Activated naive CD8-positive, alpha-beta T cell treated with anti-CD3 and anti-CD28 coated beads, Interleukin-2, amount 50 U/mL, for 24 hours (primary cell): ENCODE data around the gene SMPD4.
"Not testable (repeated sequence)": the region's sequence is repeated elsewhere in the genome, so short reads cannot be mapped to it uniquely, and the experiment has no call there.

Experiments
- ATAC-seq: fragments of 150-1000 bp; cut with Tn5 transposase; one replicate; pipeline ENCODE4 v1.10.0; 2021
- DNase-seq: peaks from one replicate; pipeline ENCODE4 v3.0.0; 2021
- H3K27ac Mint-ChIP-seq: one replicate; pipeline ENCODE4 v1.8.0; 2021; ENCODE audit warnings: mild to moderate bottlenecking, mixed read lengths
- H3K27me3 Mint-ChIP-seq: one replicate; pipeline ENCODE4 v1.8.0; 2021; ENCODE audit warnings: mixed read lengths
- H3K36me3 Mint-ChIP-seq: one replicate; pipeline ENCODE4 v1.8.0; 2021; ENCODE audit warnings: low read depth, mixed read lengths
- H3K4me1 Mint-ChIP-seq: one replicate; pipeline ENCODE4 v1.8.0; 2021; ENCODE audit warnings: mixed read lengths
- H3K4me3 Mint-ChIP-seq: one replicate; pipeline ENCODE4 v1.8.0; 2021; ENCODE audit warnings: mild to moderate bottlenecking, moderate library complexity, mixed read lengths
- H3K9me3 Mint-ChIP-seq: one replicate; pipeline ENCODE4 v1.8.0; 2021; ENCODE audit warnings: mixed read lengths

Gene SMPD4

GRCh38 chr2:130142396-130143265 is 38.8 kb downstream of the SMPD4 start:
- H3K27ac Mint-ChIP-seq, DNase-seq, H3K27me3 Mint-ChIP-seq, H3K4me1 Mint-ChIP-seq, ATAC-seq, H3K9me3 Mint-ChIP-seq, H3K36me3 Mint-ChIP-seq: not testable (repeated sequence)
- peak overlapping the region; percentile 62 for H3K4me3 Mint-ChIP-seq

GRCh38 chr2:130141645-130142370 is 39.6 kb downstream of the SMPD4 start:
- H3K27me3 Mint-ChIP-seq, DNase-seq, H3K9me3 Mint-ChIP-seq, H3K36me3 Mint-ChIP-seq, ATAC-seq, H3K27ac Mint-ChIP-seq, H3K4me1 Mint-ChIP-seq, H3K4me3 Mint-ChIP-seq: not testable (repeated sequence)

GRCh38 chr2:130141002-130141401 is 40.4 kb downstream of the SMPD4 start:
- H3K27ac Mint-ChIP-seq, H3K27me3 Mint-ChIP-seq, H3K4me3 Mint-ChIP-seq, H3K4me1 Mint-ChIP-seq, H3K36me3 Mint-ChIP-seq, ATAC-seq, DNase-seq, H3K9me3 Mint-ChIP-seq: not testable (repeated sequence)

GRCh38 chr2:130140516-130140915 is 40.9 kb downstream of the SMPD4 start:
- H3K4me3 Mint-ChIP-seq, H3K9me3 Mint-ChIP-seq, H3K36me3 Mint-ChIP-seq, H3K27ac Mint-ChIP-seq, ATAC-seq, DNase-seq, H3K4me1 Mint-ChIP-seq, H3K27me3 Mint-ChIP-seq: not testable (repeated sequence)

GRCh38 chr2:130139331-130140280 is 41.8 kb downstream of the SMPD4 start:
- H3K4me1 Mint-ChIP-seq, H3K27ac Mint-ChIP-seq, H3K27me3 Mint-ChIP-seq, DNase-seq, H3K36me3 Mint-ChIP-seq, ATAC-seq, H3K4me3 Mint-ChIP-seq, H3K9me3 Mint-ChIP-seq: not testable (repeated sequence)

- not testable (repeated sequence) for H3K4me1 Mint-ChIP-seq, H3K36me3 Mint-ChIP-seq, DNase-seq, H3K4me3 Mint-ChIP-seq, ATAC-seq, H3K9me3 Mint-ChIP-seq, H3K27ac Mint-ChIP-seq, H3K27me3 Mint-ChIP-seq
Observed at GRCh38 chr2:130138841-130139251, 42.6 kb downstream of the SMPD4 start.

- not testable (repeated sequence) for H3K36me3 Mint-ChIP-seq, H3K27me3 Mint-ChIP-seq, H3K9me3 Mint-ChIP-seq, H3K4me1 Mint-ChIP-seq, ATAC-seq, H3K4me3 Mint-ChIP-seq, H3K27ac Mint-ChIP-seq, DNase-seq
Observed at GRCh38 chr2:130138326-130138725, 43.1 kb downstream of the SMPD4 start.

- H3K27me3 Mint-ChIP-seq, ATAC-seq, H3K4me1 Mint-ChIP-seq, DNase-seq, H3K36me3 Mint-ChIP-seq, H3K4me3 Mint-ChIP-seq, H3K9me3 Mint-ChIP-seq, H3K27ac Mint-ChIP-seq: not testable (repeated sequence)
Observed at GRCh38 chr2:130137118-130137517, 44.3 kb downstream of the SMPD4 start.

- ATAC-seq, H3K27me3 Mint-ChIP-seq, H3K4me3 Mint-ChIP-seq, H3K4me1 Mint-ChIP-seq, H3K27ac Mint-ChIP-seq, H3K36me3 Mint-ChIP-seq, H3K9me3 Mint-ChIP-seq, DNase-seq: not testable (repeated sequence)
Observed at GRCh38 chr2:130136546-130136945, 44.9 kb downstream of the SMPD4 start.

- Mint-ChIP-seq H3K27me3 (no peaks in the 10 kb centered on the region), H3K4me1 (no peaks in the 10 kb centered on the region), H3K27ac (no peak overlapping the region), H3K4me3 (no peak overlapping the region), H3K36me3 (no peaks in the 10 kb centered on the region), H3K9me3 (no peaks in the 10 kb centered on the region)
- ATAC-seq (peak; percentile 20), DNase-seq (no peak)
Observed at GRCh38 chr2:130135692-130136541, 45.5 kb downstream of the SMPD4 start.

- not testable (repeated sequence) for H3K4me1 Mint-ChIP-seq, H3K9me3 Mint-ChIP-seq, DNase-seq, H3K27me3 Mint-ChIP-seq, H3K4me3 Mint-ChIP-seq, ATAC-seq, H3K27ac Mint-ChIP-seq, H3K36me3 Mint-ChIP-seq
Observed at GRCh38 chr2:130129120-130129829, 52.1 kb downstream of the SMPD4 start, which contains the start of gene POTEF. POTEF (minus strand) TSS chr2:130129222; CDS start chr2:130120515, 8,707 bp downstream.

GRCh38 chr2:130128464-130128863 is 52.9 kb downstream of the SMPD4 start:
- not testable (repeated sequence) for ATAC-seq

GRCh38 chr2:130127726-130128125 is 53.7 kb downstream of the SMPD4 start:
- DNase-seq, H3K36me3 Mint-ChIP-seq, H3K4me1 Mint-ChIP-seq, H3K27me3 Mint-ChIP-seq, ATAC-seq, H3K4me3 Mint-ChIP-seq, H3K27ac Mint-ChIP-seq, H3K9me3 Mint-ChIP-seq: not testable (repeated sequence)

More at GRCh38 chr2:130128464-130128863, 52.9 kb downstream of the SMPD4 start:
- H3K9me3 Mint-ChIP-seq, H3K4me1 Mint-ChIP-seq, H3K4me3 Mint-ChIP-seq, DNase-seq, H3K27ac Mint-ChIP-seq, H3K36me3 Mint-ChIP-seq, H3K27me3 Mint-ChIP-seq: not testable (repeated sequence)
